Umbilical cord (tissue), 2 donors: Measurements from ENCODE around the gene MPG. TPM values are rescaled to one million over a fixed set of nuclear protein-coding genes. Genes with fewer than 3 reads are reported as not detected.

ENCODE experiments used
- DNase-seq: peaks from one replicate; pipeline ENCODE4 v3.0.0-alpha.2; 2015; ENCODE audit warnings: low spot score
- total RNA-seq: library from RNA; depleted of rRNA; stranded (reverse); fragments of >200 nt; gene quantifications from one replicate; pipeline ENCODE4 v1.2.3, GENCODE V29; 2014; ENCODE audit warnings: low replicate concordance; ENCODE audit not compliant: insufficient read depth

MPG gene
- total RNA-seq, 1 donor from 2014 or later = 93.4 TPM

GRCh38 chr16:50769-51591 is 27.0 kb upstream of the MPG start:
- DNase-seq = no peak

GRCh38 chr16:53346-54236 is 24.4 kb upstream of the MPG start, which contains the start of the genes POLR3K and SNRNP25:
POLR3K (minus strand) TSS chr16:53608; CDS start chr16:53586, 22 bp downstream.
SNRNP25 (plus strand) TSS chr16:53828; CDS start chr16:54017, 189 bp downstream.
- DNase-seq = peak; percentile 99

- DNase-seq = no peak
These were observed 23.8 kb upstream of the MPG start for GRCh38 chr16:54237-54581.

GRCh38 chr16:55571-56136 is 22.4 kb upstream of the MPG start:
- no peak for DNase-seq

- no peak for DNase-seq
These were observed 21.6 kb upstream of the MPG start for GRCh38 chr16:56231-56927.

- no peak for DNase-seq
These were observed 20.3 kb upstream of the MPG start for GRCh38 chr16:57711-58110.

- no peak for DNase-seq
These were observed 19.3 kb upstream of the MPG start for GRCh38 chr16:58491-59439.

- no peak for DNase-seq
These were observed 18.5 kb upstream of the MPG start for GRCh38 chr16:59440-60059.

GRCh38 chr16:60166-60565 is 17.9 kb upstream of the MPG start:
- DNase-seq = no peak

GRCh38 chr16:60929-61878 is 16.8 kb upstream of the MPG start:
- DNase-seq = no peak

GRCh38 chr16:61879-62281 is 16.1 kb upstream of the MPG start:
- DNase-seq = no peak

- DNase-seq = no peak
These were observed 15.6 kb upstream of the MPG start for GRCh38 chr16:62283-62967.

- DNase-seq = no peak
These were observed 15.0 kb upstream of the MPG start for GRCh38 chr16:62968-63391.

- no peak for DNase-seq
These were observed 14.6 kb upstream of the MPG start for GRCh38 chr16:63466-63865.

GRCh38 chr16:63998-64913 is 13.8 kb upstream of the MPG start:
- no peak for DNase-seq

- no peak for DNase-seq
These were observed 13.1 kb upstream of the MPG start for GRCh38 chr16:64914-65255.

GRCh38 chr16:65745-66144 is 12.3 kb upstream of the MPG start:
- peak; percentile 69 for DNase-seq
